CD4-positive, CD25-positive, alpha-beta regulatory T cell (primary cell): ENCODE data around the gene SLC5A8. TPM values are rescaled to one million over a fixed set of nuclear protein-coding genes. Genes with fewer than 3 reads are reported as not detected.

ENCODE experiments used
- ATAC-seq, 2 donors: fragments of 150-1000 bp; cut with Tn5 transposase; one replicate each; pipeline ENCODE4 v1.10.0; 2021; ENCODE audit warnings: low read depth in 2 of 2, moderate number of reproducible peaks in 2 of 2, moderate library complexity in 1 of 2
- DNase-seq, 3 donors: peaks; one replicate each; pipeline versions ENCODE4 v3.0.0 to v3.0.0-alpha.2; 2012 to 2022; ENCODE audit warnings: mixed read lengths in 1 of 3
- H3K27ac ChIP-seq: one replicate; pipeline ENCODE4 v1.7.0; 2013; ENCODE audit warnings: mild to moderate bottlenecking, low read length; ENCODE audit not compliant: insufficient read depth, poor library complexity, severe bottlenecking
- H3K27me3 ChIP-seq: one replicate; pipeline ENCODE4 v1.7.0; 2013; ENCODE audit warnings: low read length; ENCODE audit not compliant: control insufficient read depth, insufficient read depth
- H3K36me3 ChIP-seq: one replicate; pipeline ENCODE4 v1.7.0; 2013; ENCODE audit warnings: mild to moderate bottlenecking, low read length, moderate library complexity; ENCODE audit not compliant: control insufficient read depth, insufficient read depth
- H3K4me1 ChIP-seq: 2 replicates; pipeline ENCODE4 v1.7.0; 2013; ENCODE audit warnings: mild to moderate bottlenecking, low read length; ENCODE audit not compliant: insufficient read depth, control insufficient read depth, poor library complexity, severe bottlenecking
- H3K4me3 ChIP-seq: one replicate; pipeline ENCODE4 v1.7.0; 2013; ENCODE audit warnings: low read depth, mild to moderate bottlenecking, low read length, moderate library complexity
- H3K9me3 ChIP-seq, 2 experiments: 1 replicate in 1 of 2; 2 replicates in 1 of 2; pipeline ENCODE4 v1.7.0; 2013; ENCODE audit warnings: low read length in 2 of 2, mild to moderate bottlenecking in 1 of 2, moderate library complexity in 1 of 2; ENCODE audit not compliant: control insufficient read depth in 2 of 2
- H3K27ac Mint-ChIP-seq, 3 donors: one replicate each; pipeline ENCODE4 v1.8.0; 2020 to 2022; ENCODE audit warnings: mild to moderate bottlenecking in 3 of 3, mixed read lengths in 3 of 3, moderate library complexity in 2 of 3
- H3K27me3 Mint-ChIP-seq: one replicate; pipeline ENCODE4 v1.8.0; 2022; ENCODE audit warnings: mild to moderate bottlenecking, mixed read lengths
- H3K36me3 Mint-ChIP-seq: one replicate; pipeline ENCODE4 v1.8.0; 2020; ENCODE audit warnings: mixed read lengths
- H3K4me1 Mint-ChIP-seq, 4 donors: one replicate each; pipeline ENCODE4 v1.8.0; 2020 to 2022; ENCODE audit warnings: mixed read lengths in 4 of 4, mild to moderate bottlenecking in 1 of 4
- H3K4me3 Mint-ChIP-seq, 4 donors: one replicate each; pipeline ENCODE4 v1.8.0; 2020 to 2022; ENCODE audit warnings: mild to moderate bottlenecking in 4 of 4, mixed read lengths in 4 of 4, moderate library complexity in 3 of 4
- H3K9me3 Mint-ChIP-seq, 7 donors: one replicate each; pipeline ENCODE4 v1.8.0; 2020 to 2022; ENCODE audit warnings: mixed read lengths in 7 of 7, mild to moderate bottlenecking in 3 of 7, moderate library complexity in 2 of 7
- polyA plus RNA-seq, 4 donors: library from polyadenylated mRNA; unstranded; fragments of 300-500 nt; fragmentation: Illumina TruSeq; gene quantifications; one replicate each; pipeline ENCODE4 v1.2.3, GENCODE V29; 2021
- total RNA-seq: library from RNA; stranded (reverse); gene quantifications from one replicate; pipeline ENCODE4 v1.2.3, GENCODE V29; 2022

SLC5A8 gene
- total RNA-seq (not detected), polyA plus RNA-seq (not detected)

- Histone ChIP-seq H3K27ac (no peak within 1 kb of the TSS), H3K9me3 (no peaks in the 10 kb centered on the region), H3K4me3 (no peak within 1 kb of the TSS), H3K4me1 (no peaks in the 10 kb centered on the region), H3K36me3 (no peaks in the 10 kb centered on the region), H3K27me3 (peaks cover 5% of the 10 kb centered on the region)
- peaks cover 0 to 5% (median 0%) of the 10 kb centered on the region in 7 donors for H3K9me3 Mint-ChIP-seq
- no peaks in the 10 kb centered on the region for H3K4me1 Mint-ChIP-seq
- H3K27me3 Mint-ChIP-seq: peaks cover 18% of the 10 kb centered on the region
- ATAC-seq (no peak), DNase-seq (no peak)
- no peak within 1 kb of the TSS for H3K27ac Mint-ChIP-seq
- no peaks in the 10 kb centered on the region for H3K36me3 Mint-ChIP-seq
- H3K4me3 Mint-ChIP-seq: no peak within 1 kb of the TSS
Measured at GRCh38 chr12:101209319-101210302, at the start of gene SLC5A8. SLC5A8 (minus strand) TSS chr12:101210238; CDS start chr12:101209848, 390 bp downstream.

- Histone ChIP-seq H3K4me1 (no peaks in the 10 kb centered on the region), H3K9me3 (no peaks in the 10 kb centered on the region), H3K27me3 (no peaks in the 10 kb centered on the region), H3K27ac (no peak overlapping the region), H3K4me3 (no peak overlapping the region), H3K36me3 (no peaks in the 10 kb centered on the region)
- Mint-ChIP-seq H3K27me3 (no peaks in the 10 kb centered on the region), H3K27ac (no peak overlapping the region), H3K4me1 (no peaks in the 10 kb centered on the region), H3K4me3 (no peak overlapping the region), H3K9me3 (peaks cover 0 to 1% (median 0%) of the 10 kb centered on the region in 7 donors), H3K36me3 (no peaks in the 10 kb centered on the region)
- no peak for DNase-seq
- ATAC-seq: no peak
Measured at GRCh38 chr12:101257357-101257756, 47.3 kb upstream of the SLC5A8 start.

- ATAC-seq: no peak
- Histone ChIP-seq H3K4me3 (no peak overlapping the region), H3K4me1 (no peaks in the 10 kb centered on the region), H3K27ac (no peak overlapping the region), H3K36me3 (no peaks in the 10 kb centered on the region), H3K9me3 (no peaks in the 10 kb centered on the region), H3K27me3 (no peaks in the 10 kb centered on the region)
- peaks cover 0 to 1% (median 0%) of the 10 kb centered on the region in 7 donors for H3K9me3 Mint-ChIP-seq
- no peaks in the 10 kb centered on the region for H3K4me1 Mint-ChIP-seq
- no peak overlapping the region for H3K27ac Mint-ChIP-seq
- no peaks in the 10 kb centered on the region for H3K27me3 Mint-ChIP-seq
- no peak for DNase-seq
- no peak overlapping the region for H3K4me3 Mint-ChIP-seq
- H3K36me3 Mint-ChIP-seq: no peaks in the 10 kb centered on the region
Measured at GRCh38 chr12:101256266-101256665, 46.2 kb upstream of the SLC5A8 start.

GRCh38 chr12:101243616-101244015 lies 33.6 kb upstream of the SLC5A8 start:
- Mint-ChIP-seq H3K9me3 (peaks cover 0 to 3% (median 0%) of the 10 kb centered on the region in 7 donors), H3K27ac (no peak overlapping the region), H3K4me1 (no peaks in the 10 kb centered on the region), H3K27me3 (no peaks in the 10 kb centered on the region), H3K36me3 (no peaks in the 10 kb centered on the region), H3K4me3 (no peak overlapping the region)
- H3K27me3 ChIP-seq: no peaks in the 10 kb centered on the region
- H3K27ac ChIP-seq: no peak overlapping the region
- DNase-seq (no peak), ATAC-seq (no peak)
- no peaks in the 10 kb centered on the region for H3K4me1 ChIP-seq
- no peaks in the 10 kb centered on the region for H3K9me3 ChIP-seq
- H3K4me3 ChIP-seq: no peak overlapping the region
- H3K36me3 ChIP-seq: no peaks in the 10 kb centered on the region

- H3K36me3 Mint-ChIP-seq: no peaks in the 10 kb centered on the region
- H3K27me3 Mint-ChIP-seq: no peaks in the 10 kb centered on the region
- Histone ChIP-seq H3K36me3 (no peaks in the 10 kb centered on the region), H3K9me3 (no peaks in the 10 kb centered on the region), H3K4me1 (no peaks in the 10 kb centered on the region), H3K27ac (no peak overlapping the region), H3K4me3 (no peak overlapping the region), H3K27me3 (no peaks in the 10 kb centered on the region)
- H3K4me3 Mint-ChIP-seq: no peak overlapping the region
- no peak overlapping the region for H3K27ac Mint-ChIP-seq
- H3K9me3 Mint-ChIP-seq: peaks cover 0 to 3% (median 0%) of the 10 kb centered on the region in 7 donors
- ATAC-seq: no peak
- no peaks in the 10 kb centered on the region for H3K4me1 Mint-ChIP-seq
- DNase-seq: no peak
Measured at GRCh38 chr12:101243074-101243473, 33.0 kb upstream of the SLC5A8 start.

GRCh38 chr12:101238800-101239329 lies 28.8 kb upstream of the SLC5A8 start:
- DNase-seq: no peak
- ATAC-seq: no peak
- no peak overlapping the region for H3K27ac Mint-ChIP-seq
- peaks cover 0 to 3% (median 0%) of the 10 kb centered on the region in 7 donors for H3K9me3 Mint-ChIP-seq
- Histone ChIP-seq H3K4me3 (no peak overlapping the region), H3K36me3 (no peaks in the 10 kb centered on the region), H3K4me1 (no peaks in the 10 kb centered on the region), H3K27me3 (peaks cover 4% of the 10 kb centered on the region), H3K27ac (no peak overlapping the region), H3K9me3 (no peaks in the 10 kb centered on the region)
- no peaks in the 10 kb centered on the region for H3K4me1 Mint-ChIP-seq
- H3K36me3 Mint-ChIP-seq: no peaks in the 10 kb centered on the region
- no peak overlapping the region for H3K4me3 Mint-ChIP-seq
- H3K27me3 Mint-ChIP-seq: no peaks in the 10 kb centered on the region

GRCh38 chr12:101238306-101238705 lies 28.3 kb upstream of the SLC5A8 start:
- H3K27ac ChIP-seq: no peak overlapping the region
- Mint-ChIP-seq H3K27ac (no peak overlapping the region), H3K4me1 (no peaks in the 10 kb centered on the region), H3K36me3 (no peaks in the 10 kb centered on the region), H3K27me3 (no peaks in the 10 kb centered on the region), H3K4me3 (no peak overlapping the region), H3K9me3 (peaks cover 0 to 3% (median 0%) of the 10 kb centered on the region in 7 donors)
- H3K36me3 ChIP-seq: no peaks in the 10 kb centered on the region
- ATAC-seq (no peak), DNase-seq (no peak)
- H3K9me3 ChIP-seq: no peaks in the 10 kb centered on the region
- peaks cover 5% of the 10 kb centered on the region for H3K27me3 ChIP-seq
- no peak overlapping the region for H3K4me3 ChIP-seq
- H3K4me1 ChIP-seq: no peaks in the 10 kb centered on the region
